ENCODE data around the gene PHACTR2.
"Not testable (repeated sequence)": the region's sequence is repeated elsewhere in the genome, so short reads cannot be mapped to it uniquely, and the experiment has no call there.

PHACTR2 gene

GRCh38 chr6:143873600-143873999, 195.8 kb downstream of the PHACTR2 start:
- not testable (repeated sequence) for DNase-seq

GRCh38 chr6:143874503-143874902, 196.7 kb downstream of the PHACTR2 start:
- not testable (repeated sequence) for DNase-seq

GRCh38 chr6:143877584-143878271, 200.0 kb downstream of the PHACTR2 start:
- DNase-seq = no peak

GRCh38 chr6:143878272-143878760, 200.6 kb downstream of the PHACTR2 start:
- DNase-seq = no peak

- DNase-seq = no peak
Measured at GRCh38 chr6:143880412-143880811, 202.6 kb downstream of the PHACTR2 start.

Data from activated CD4-positive, alpha-beta T cell treated with anti-CD3 and anti-CD28 coated beads, Interleukin-2, amount 50 U/mL, for 1 hour (primary cell).